Stimulated activated CD4-positive, alpha-beta T cell treated with anti-CD3 and anti-CD28 coated beads, Interleukin-12 subunit alpha, Interleukin-12 subunit beta, amount 100 ng/mL, for 48 hours (primary cell): ENCODE measurements around the gene NUDT22.

Experiments
- DNase-seq, 3 donors: peaks; one replicate each; pipeline ENCODE4 v3.0.0-alpha.2; 2020; ENCODE audit warnings: low read depth in 2 of 3, low spot score in 1 of 3

NUDT22 gene

DNA sequence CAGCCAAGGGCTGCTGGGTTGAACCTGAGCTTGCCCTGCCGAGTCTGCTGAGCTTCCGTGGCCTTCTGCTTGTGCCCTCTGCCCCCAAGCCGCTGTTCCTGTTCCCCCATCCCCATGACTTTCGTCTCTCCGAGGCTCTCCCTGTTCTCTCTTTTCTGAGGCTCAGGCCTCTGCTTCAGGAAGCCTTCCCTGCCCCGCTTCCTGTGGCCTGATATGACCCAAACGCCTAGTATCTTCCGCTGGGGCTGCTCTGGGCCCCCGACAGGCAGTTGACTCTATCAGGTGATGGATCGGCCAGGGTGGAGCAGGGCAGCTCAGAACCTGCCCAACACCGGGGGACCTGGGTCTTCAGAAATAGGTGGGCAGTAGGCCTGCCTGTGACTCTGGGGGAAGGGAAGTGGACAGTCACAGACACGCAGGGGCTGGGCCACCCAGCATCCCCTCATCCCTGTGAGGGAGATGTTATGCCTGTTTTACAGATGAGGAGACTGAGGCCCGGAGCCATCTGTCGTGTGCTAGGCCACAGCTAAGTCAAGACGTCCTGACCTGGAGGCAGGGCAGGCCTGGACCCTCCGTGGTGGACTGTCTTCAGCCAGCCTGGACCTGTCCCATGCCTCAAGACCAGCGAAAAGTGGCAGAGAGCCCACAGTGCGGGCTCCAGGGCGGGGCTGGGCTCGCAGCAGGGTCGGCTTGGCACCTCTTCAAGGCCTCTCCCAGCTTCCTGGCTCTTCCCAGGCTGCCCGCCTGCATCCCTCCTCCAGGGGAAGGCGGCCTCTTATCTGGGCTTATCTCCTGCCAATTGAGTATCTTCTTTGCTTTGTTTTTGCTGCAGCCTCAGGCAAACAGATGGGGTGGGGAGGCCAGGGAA is 42.2 kb downstream of the NUDT22 start:
- DNase-seq: no peak

- DNase-seq: peak in 2 of 3 donors; percentile 32 to 41
These were observed 42.9 kb downstream of the NUDT22 start for GRCh38 chr11:64268893-64269539.

DNA sequence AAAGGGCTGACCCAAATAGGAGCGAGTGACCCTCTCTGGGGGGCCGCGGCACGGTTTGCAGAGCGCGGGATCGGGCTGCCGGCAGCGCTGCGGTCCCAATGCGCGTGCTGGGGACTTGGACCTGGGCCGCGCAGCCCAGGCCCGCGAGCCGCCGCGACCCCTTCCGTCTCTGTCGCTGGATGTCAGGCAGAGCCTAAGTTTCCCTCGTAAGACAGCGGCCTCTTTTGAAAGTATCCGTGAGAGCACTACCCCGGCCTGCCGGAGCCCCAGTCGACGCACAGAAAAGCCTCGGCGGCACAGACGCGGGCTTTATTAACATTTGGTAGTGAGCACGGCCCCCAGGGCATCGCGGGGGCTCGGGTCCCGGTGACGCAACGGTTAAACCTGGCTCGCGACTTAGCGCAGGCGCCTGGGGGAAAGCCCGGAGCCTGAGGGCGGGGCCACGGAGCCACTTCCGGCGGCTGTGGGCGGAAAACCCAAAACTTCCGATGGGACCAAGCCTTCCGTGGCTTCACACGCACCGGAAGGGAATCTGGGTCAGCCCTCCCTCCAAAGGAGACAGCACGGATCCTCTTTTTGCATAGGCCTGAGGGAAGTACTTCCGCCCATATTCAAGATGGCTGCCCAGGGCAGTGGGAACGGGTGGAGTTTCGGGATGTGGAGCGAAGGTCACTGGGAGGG is 43.6 kb downstream of the NUDT22 start:
- peak; percentile 96 to 97 (median 97) for DNase-seq

- no peak for DNase-seq
These were observed 49.1 kb downstream of the NUDT22 start for GRCh38 chr11:64275031-64275800.

DNA sequence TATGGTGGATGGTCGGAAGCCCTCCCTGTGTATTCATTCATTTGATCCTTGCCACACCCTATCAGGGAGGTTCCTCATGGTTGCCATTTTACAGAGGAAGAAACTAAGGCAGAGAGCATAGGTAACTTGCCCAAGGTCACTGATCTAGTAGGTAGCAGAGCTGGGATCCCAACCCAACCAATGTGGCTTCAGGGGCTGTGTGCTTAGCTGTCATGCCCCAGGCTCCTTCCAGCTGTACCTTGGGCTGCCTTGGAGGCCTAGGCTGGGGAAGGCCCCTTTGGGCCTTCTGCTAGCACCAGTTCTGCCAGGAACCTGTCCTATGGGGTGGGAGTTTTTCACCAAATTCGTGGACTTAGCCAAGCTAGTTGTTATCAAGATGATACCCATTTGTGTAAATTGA is 49.8 kb downstream of the NUDT22 start:
- DNase-seq: no peak

GRCh38 chr11:64276653-64277431 is 50.8 kb downstream of the NUDT22 start:
- DNase-seq: no peak

DNA sequence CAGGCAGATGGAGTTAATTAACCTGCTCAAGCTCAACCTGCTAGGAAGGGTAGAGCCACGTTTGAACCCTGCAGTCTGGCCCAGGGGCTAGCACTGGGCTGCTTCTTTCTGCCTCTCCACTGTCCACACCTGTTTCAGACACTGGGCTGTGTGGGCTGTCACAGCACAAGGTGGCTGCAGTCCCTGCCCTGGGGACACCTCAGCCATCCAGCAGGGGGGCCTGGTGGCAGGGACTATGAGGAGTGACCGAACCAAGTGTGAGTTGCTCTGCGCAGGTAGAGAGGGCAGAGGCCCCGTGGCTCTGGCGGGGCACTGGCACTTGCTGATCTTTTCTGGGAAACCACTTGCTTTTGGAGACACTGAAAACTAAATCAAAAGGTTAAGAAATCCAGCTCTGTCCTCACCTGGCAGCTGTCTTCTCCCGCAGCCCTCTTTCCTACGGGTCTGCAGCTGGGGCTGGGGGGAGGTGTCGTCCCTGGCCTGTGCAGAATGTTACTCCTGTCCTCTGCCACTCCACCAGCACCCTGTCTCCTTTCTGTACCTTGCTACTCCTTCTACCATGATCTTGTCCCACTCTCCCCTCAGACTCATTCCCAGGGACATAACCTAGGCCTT is 52.6 kb downstream of the NUDT22 start:
- no peak for DNase-seq
